ENCODE results near the gene TUFM. TPM values are rescaled to one million over a fixed set of nuclear protein-coding genes. Genes with fewer than 3 reads are reported as not detected.

The TUFM gene
- total and polyA plus RNA-seq, 2 experiments from 2014 or later = 192 to 248 TPM

DNA sequence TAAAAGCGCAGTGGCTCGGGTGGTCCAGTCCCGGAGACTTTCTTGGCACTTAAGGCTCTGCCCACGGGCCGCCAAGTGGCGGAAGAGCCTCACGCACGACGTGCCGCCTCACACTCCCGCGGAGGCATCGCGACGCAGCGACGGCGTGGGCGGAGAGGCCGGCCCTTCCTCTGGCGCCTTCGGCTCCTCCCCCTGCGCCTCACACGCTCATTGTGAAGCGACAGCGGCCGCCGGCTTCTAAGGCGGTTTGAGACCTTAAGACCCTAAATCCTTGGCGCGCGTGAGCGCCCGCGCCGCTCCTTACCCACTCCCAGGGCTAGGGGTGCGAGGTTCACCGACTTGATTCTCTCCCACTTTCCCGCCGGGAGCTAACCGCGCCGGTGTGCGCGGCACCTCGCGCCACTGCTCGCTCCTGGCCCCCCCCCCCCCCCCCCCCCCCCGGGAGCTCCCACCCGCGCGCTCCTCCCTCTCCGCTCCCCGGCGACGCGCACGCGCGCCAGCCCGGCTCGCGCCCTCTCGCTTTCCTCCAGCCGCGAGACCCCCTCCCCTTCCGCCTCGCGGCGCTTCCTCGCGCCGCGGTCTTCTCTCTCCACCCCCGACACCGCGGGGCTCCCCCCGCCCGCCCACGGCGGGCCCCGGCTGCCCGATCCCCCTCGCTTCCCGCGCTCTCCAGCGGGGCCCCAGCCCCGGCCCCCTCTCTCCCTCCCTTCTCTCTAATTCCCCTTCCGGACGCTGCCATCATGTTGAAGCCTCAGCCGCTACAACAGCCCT, 23.4 kb downstream of the TUFM start, which contains the start of gene ATXN2L (continued):
- TF ChIP-seq, protein P1, sequence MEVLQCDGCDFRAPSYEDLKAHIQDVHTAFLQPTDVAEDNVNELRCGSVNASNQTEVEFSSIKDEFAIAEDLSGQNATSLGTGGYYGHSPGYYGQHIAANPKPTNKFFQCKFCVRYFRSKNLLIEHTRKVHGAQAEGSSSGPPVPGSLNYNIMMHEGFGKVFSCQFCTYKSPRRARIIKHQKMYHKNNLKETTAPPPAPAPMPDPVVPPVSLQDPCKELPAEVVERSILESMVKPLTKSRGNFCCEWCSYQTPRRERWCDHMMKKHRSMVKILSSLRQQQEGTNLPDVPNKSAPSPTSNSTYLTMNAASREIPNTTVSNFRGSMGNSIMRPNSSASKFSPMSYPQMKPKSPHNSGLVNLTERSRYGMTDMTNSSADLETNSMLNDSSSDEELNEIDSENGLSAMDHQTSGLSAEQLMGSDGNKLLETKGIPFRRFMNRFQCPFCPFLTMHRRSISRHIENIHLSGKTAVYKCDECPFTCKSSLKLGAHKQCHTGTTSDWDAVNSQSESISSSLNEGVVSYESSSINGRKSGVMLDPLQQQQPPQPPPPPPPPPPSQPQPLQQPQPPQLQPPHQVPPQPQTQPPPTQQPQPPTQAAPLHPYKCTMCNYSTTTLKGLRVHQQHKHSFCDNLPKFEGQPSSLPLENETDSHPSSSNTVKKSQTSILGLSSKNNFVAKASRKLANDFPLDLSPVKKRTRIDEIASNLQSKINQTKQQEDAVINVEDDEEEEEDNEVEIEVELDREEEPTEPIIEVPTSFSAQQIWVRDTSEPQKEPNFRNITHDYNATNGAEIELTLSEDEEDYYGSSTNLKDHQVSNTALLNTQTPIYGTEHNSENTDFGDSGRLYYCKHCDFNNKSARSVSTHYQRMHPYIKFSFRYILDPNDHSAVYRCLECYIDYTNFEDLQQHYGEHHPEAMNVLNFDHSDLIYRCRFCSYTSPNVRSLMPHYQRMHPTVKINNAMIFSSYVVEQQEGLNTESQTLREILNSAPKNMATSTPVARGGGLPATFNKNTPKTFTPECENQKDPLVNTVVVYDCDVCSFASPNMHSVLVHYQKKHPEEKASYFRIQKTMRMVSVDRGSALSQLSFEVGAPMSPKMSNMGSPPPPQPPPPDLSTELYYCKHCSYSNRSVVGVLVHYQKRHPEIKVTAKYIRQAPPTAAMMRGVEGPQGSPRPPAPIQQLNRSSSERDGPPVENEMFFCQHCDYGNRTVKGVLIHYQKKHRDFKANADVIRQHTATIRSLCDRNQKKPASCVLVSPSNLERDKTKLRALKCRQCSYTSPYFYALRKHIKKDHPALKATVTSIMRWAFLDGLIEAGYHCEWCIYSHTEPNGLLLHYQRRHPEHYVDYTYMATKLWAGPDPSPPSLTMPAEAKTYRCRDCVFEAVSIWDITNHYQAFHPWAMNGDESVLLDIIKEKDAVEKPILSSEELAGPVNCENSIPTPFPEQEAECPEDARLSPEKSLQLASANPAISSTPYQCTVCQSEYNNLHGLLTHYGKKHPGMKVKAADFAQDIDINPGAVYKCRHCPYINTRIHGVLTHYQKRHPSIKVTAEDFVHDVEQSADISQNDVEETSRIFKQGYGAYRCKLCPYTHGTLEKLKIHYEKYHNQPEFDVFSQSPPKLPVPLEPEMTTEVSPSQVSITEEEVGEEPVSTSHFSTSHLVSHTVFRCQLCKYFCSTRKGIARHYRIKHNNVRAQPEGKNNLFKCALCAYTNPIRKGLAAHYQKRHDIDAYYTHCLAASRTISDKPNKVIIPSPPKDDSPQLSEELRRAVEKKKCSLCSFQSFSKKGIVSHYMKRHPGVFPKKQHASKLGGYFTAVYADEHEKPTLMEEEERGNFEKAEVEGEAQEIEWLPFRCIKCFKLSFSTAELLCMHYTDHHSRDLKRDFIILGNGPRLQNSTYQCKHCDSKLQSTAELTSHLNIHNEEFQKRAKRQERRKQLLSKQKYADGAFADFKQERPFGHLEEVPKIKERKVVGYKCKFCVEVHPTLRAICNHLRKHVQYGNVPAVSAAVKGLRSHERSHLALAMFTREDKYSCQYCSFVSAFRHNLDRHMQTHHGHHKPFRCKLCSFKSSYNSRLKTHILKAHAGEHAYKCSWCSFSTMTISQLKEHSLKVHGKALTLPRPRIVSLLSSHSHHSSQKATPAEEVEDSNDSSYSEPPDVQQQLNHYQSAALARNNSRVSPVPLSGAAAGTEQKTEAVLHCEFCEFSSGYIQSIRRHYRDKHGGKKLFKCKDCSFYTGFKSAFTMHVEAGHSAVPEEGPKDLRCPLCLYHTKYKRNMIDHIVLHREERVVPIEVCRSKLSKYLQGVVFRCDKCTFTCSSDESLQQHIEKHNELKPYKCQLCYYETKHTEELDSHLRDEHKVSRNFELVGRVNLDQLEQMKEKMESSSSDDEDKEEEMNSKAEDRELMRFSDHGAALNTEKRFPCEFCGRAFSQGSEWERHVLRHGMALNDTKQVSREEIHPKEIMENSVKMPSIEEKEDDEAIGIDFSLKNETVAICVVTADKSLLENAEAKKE (CRISPR knock-in tag; IDR thresholded peaks at IDR 0.05) = no peak
- TF ChIP-seq NANOG (IDR thresholded peaks at IDR 0.05; ENCODE audit: borderline replicate concordance) = 0 out of 2 replicates have a peak, but pooled peaks have one; percentile 29
- TF ChIP-seq JUNB (IDR thresholded peaks at IDR 0.05; ENCODE audit: unreplicated experiment) = no peak
- peak; percentile 93 for TF ChIP-seq POLR2AphosphoS5 (IDR thresholded peaks at IDR 0.05; ENCODE audit: low read depth)
- no peak for TF ChIP-seq EZH2phosphoT487 (IDR thresholded peaks at IDR 0.05; ENCODE audit: unreplicated experiment)
- peak; percentile 87 for TF ChIP-seq STAT1 (IDR thresholded peaks at IDR 0.05; ENCODE audit: unreplicated experiment)
- peak; percentile 89 for TF ChIP-seq CREB1 (CRISPR knock-in tag; IDR thresholded peaks at IDR 0.05; ENCODE audit: low read depth)

DNA sequence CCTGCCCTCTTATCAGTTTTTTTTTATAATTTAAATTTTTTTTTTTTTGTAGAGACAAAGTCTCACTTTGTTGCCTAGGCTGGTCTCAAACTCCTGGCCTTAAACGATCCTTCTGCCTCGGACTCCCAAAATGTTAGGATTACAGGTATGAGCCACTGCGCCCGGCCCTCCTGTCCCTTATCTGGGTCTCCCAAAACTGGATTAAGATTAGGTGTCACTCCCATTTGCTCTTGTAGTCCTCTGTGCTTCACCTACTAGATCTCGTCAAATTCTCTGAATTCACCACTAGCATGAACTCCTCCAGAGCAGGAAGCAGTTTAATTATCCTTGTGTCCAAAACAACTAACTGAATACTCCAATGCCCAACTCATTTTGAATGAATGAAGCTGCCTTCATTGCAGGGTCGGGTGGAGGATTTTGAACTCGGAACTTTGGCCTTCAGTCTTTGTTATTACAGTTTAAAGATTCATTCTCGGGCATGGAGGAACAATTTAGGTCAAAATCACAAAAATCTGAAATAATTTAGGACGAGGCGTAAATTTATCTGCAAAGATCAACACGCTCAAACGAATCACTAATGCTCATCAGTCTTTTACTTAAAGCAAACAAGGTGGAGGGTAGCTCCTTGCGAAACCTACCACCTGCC, 24.2 kb downstream of the TUFM start:
- Histone ChIP-seq H3F3A (replicated peaks; ENCODE audit: low read depth) (peaks cover 22% of the 10 kb centered on the region), H3K4me1 (ENCODE audit: insufficient read depth) (peaks cover 26% of the 10 kb centered on the region), H3K9me2 (ENCODE audit: insufficient read depth) (no peaks in the 10 kb centered on the region), H2AFZ (peak overlapping the region; percentile 57; the same call in 1 of the 2 replicates), H3K27ac (ENCODE audit: low read depth) (peak overlapping the region; percentile 91), H3K27me3 (ENCODE audit: insufficient read depth) (no peaks in the 10 kb centered on the region), H3K79me2 (replicated peaks; ENCODE audit: insufficient read depth) (peaks cover 35% of the 10 kb centered on the region), H3K36me3 (ENCODE audit: insufficient read depth) (peaks cover 20% of the 10 kb centered on the region), H4K20me1 (replicated peaks; ENCODE audit: insufficient read depth) (peaks cover 19% of the 10 kb centered on the region), H3K4me2 (peak overlapping the region; percentile 95), H3K4me3 (peak overlapping the region; percentile 95)
- peak overlapping the region; percentile 84 for H3K4me3 Mint-ChIP-seq
- ATAC-seq (no peak), DNase-seq (ENCODE audit: low spot score) (no peak)
- H3K27me3 Mint-ChIP-seq (ENCODE audit: insufficient read depth, low read depth, poor library complexity) = peaks cover 16% of the 10 kb centered on the region
- H3K9me3 Mint-ChIP-seq = no peaks in the 10 kb centered on the region
- H3K4me1 Mint-ChIP-seq = peaks cover 35% of the 10 kb centered on the region
- H3K36me3 Mint-ChIP-seq (ENCODE audit: low read depth) = peaks cover 42% of the 10 kb centered on the region
- peak overlapping the region; percentile 85 for H3K27ac Mint-ChIP-seq
- TF ChIP-seq, protein P2, sequence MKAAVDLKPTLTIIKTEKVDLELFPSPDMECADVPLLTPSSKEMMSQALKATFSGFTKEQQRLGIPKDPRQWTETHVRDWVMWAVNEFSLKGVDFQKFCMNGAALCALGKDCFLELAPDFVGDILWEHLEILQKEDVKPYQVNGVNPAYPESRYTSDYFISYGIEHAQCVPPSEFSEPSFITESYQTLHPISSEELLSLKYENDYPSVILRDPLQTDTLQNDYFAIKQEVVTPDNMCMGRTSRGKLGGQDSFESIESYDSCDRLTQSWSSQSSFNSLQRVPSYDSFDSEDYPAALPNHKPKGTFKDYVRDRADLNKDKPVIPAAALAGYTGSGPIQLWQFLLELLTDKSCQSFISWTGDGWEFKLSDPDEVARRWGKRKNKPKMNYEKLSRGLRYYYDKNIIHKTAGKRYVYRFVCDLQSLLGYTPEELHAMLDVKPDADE (IDR thresholded peaks at IDR 0.05) = no peak
